Rectal smooth muscle tissue (tissue), 1 donor: ENCODE measurements around the gene INHBB.

Source experiments
- H3K27ac ChIP-seq: one replicate; pipeline ENCODE4 v1.7.0; 2013; ENCODE audit warnings: low read depth, low read length, inconsistent platforms
- H3K27me3 ChIP-seq: one replicate; pipeline ENCODE4 v1.7.0; 2013; ENCODE audit warnings: low read length; ENCODE audit not compliant: control insufficient read depth, insufficient read depth
- H3K36me3 ChIP-seq: one replicate; pipeline ENCODE4 v1.7.0; 2013; ENCODE audit warnings: low read length; ENCODE audit not compliant: control insufficient read depth, insufficient read depth
- H3K4me1 ChIP-seq: one replicate; pipeline ENCODE4 v1.7.0; 2013; ENCODE audit warnings: low read length; ENCODE audit not compliant: control insufficient read depth, insufficient read depth
- H3K4me3 ChIP-seq: one replicate; pipeline ENCODE4 v1.7.0; 2013; ENCODE audit warnings: low read length
- H3K9ac ChIP-seq: one replicate; pipeline ENCODE4 v1.7.0; 2013; ENCODE audit warnings: low read length

Gene INHBB

DNA sequence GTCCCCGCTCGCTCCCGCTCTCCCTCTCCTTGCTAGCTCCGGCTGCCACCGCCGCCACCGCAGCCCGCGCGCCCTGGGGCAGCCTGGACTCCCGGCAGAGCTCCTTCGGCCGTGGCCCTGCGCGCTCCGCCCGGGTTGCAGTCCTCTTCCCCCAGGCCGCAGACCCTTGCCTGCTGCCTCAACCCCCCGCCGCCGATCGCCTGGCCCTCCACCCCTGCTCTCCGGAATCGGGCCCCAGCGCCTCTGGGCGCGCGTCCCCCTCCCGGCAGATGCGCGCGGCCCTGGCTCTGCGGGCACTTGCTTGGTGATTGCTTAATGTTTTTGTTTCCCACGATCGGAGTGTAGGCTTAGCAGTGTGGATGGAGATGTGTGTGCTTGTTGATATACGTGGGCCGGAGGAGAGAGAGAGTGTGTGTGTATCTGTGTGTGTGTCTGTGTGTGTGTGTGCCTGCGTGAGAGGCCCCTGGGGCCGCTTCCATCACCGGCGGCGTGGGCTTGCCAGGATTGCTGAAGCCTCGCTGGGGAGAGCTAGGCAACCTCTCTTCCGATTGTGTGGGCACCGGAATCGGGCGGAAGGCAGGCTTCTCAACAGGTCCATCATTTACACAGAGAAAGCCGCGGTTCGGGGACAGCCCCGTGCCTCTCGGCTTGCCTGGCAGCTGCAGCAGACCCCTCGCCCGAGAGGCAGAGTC lies 877 bp downstream of the INHBB start:
- Histone ChIP-seq H3K4me1 (no peaks in the 10 kb centered on the region), H3K27me3 (peaks cover 43% of the 10 kb centered on the region), H3K9ac (no peak overlapping the region), H3K4me3 (peak overlapping the region; percentile 22), H3K27ac (no peak overlapping the region), H3K36me3 (no peaks in the 10 kb centered on the region)

DNA sequence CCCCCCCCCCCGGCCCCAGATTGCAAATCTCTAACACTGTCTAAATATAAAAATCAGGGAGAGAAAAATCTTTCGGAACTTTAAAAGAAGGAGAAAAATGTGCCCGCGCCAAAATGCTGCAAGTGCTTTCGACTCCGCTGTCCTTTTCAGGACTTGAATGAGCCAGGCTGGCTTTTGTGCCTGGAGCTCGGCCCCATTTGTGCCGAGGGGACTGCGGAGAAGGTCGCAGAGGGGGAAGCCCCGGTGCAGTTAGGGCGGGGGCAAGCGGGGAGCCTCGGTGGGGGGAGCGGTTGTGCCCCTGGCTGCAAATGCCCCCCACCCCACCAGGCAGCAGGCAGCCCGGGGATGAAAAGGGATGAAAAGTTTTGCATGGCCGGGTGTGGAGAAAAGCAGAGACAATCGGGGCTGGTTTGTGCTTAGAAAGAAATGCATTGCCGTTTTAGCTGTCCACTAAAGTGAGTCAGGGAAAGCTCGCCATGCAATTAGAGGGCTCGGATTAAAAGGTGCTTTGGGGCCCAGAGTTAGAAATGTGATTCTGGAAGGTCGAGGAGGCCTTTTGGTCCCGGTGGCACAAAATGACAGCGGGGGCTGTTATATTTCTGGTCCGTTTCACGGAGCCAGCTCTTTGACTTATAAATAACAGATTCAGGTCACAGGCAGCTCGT lies 1.6 kb downstream of the INHBB start:
- Histone ChIP-seq H3K36me3 (no peaks in the 10 kb centered on the region), H3K9ac (no peak overlapping the region), H3K27me3 (peaks cover 39% of the 10 kb centered on the region), H3K4me1 (no peaks in the 10 kb centered on the region), H3K4me3 (no peak overlapping the region), H3K27ac (no peak overlapping the region)

DNA sequence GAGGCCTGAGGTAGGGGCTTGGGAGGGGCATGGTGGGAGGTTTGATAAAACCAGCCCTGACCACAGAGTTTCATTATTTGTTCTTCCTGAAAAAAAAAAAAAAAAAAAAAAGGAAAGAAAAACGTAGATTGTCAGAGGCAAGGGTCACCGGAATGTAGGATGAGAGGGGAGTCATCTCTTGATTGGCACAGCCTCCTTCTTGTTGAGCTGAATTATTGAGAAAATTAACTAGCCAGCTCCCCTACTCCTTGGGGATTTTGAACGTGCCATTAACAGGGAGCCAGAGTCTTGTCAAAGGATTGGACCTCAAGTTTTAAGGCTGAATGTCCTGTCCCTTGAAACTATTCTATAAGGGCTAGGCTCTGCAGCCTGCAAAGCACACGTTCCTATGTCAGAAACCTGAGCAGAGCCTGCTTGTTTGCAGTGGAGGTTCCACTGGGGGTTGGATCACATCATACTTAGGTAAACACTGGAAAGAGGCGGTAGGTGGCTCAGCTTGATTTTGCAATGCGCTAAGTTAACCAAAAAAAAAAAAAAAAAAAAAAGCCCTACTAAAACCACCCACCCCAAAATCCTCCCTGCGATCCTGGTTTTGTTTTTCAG lies 2.3 kb downstream of the INHBB start:
- Histone ChIP-seq H3K4me3 (no peak overlapping the region), H3K36me3 (no peaks in the 10 kb centered on the region), H3K27me3 (peaks cover 32% of the 10 kb centered on the region), H3K27ac (no peak overlapping the region), H3K9ac (no peak overlapping the region), H3K4me1 (no peaks in the 10 kb centered on the region)

DNA sequence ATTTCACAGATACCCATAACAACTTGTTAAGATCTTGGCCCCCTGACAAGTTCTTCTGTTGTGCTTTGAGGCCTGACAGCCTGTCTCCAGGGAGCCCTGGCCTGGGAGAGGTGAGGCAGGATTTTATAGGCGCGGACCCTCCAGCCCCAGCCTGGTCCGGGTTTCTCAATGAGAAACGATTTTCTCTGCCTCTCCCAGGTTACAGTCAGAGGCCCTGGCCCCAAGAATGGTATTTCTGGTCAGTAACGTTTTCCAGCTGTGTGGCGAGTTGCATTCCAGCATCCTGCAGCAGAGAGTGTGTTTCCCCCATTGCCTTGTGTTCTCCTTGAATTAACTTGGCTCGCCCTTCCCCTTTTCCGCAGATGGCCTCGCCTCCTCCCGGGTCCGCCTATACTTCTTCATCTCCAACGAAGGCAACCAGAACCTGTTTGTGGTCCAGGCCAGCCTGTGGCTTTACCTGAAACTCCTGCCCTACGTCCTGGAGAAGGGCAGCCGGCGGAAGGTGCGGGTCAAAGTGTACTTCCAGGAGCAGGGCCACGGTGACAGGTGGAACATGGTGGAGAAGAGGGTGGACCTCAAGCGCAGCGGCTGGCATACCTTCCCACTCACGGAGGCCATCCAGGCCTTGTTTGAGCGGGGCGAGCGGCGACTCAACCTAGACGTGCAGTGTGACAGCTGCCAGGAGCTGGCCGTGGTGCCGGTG lies 3.0 kb downstream of the INHBB start:
- H3K27me3 ChIP-seq, result peaks cover 28% of the 10 kb centered on the region

DNA sequence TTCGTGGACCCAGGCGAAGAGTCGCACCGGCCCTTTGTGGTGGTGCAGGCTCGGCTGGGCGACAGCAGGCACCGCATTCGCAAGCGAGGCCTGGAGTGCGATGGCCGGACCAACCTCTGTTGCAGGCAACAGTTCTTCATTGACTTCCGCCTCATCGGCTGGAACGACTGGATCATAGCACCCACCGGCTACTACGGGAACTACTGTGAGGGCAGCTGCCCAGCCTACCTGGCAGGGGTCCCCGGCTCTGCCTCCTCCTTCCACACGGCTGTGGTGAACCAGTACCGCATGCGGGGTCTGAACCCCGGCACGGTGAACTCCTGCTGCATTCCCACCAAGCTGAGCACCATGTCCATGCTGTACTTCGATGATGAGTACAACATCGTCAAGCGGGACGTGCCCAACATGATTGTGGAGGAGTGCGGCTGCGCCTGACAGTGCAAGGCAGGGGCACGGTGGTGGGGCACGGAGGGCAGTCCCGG lies 3.5 kb downstream of the INHBB start:
- Histone ChIP-seq H3K4me3 (no peak overlapping the region), H3K9ac (no peak overlapping the region), H3K27me3 (peaks cover 28% of the 10 kb centered on the region), H3K36me3 (no peaks in the 10 kb centered on the region), H3K27ac (no peak overlapping the region), H3K4me1 (no peaks in the 10 kb centered on the region)

More for the DNA sequence above, 3.0 kb downstream of the INHBB start:
- Histone ChIP-seq H3K27ac (no peak overlapping the region), H3K4me3 (no peak overlapping the region), H3K36me3 (no peaks in the 10 kb centered on the region), H3K9ac (no peak overlapping the region), H3K4me1 (no peaks in the 10 kb centered on the region)

DNA sequence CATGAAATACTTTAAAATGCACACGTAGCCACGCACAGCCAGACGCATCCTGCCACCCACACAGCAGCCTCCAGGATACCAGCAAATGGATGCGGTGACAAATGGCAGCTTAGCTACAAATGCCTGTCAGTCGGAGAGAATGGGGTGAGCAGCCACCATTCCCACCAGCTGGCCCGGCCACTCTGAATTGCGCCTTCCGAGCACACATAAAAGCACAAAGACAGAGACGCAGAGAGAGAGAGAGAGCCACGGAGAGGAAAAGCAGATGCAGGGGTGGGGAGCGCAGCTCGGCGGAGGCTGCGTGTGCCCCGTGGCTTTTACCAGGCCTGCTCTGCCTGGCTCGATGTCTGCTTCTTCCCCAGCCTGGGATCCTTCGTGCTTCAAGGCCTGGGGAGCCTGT lies 4.1 kb downstream of the INHBB start:
- no peaks in the 10 kb centered on the region for H3K4me1 ChIP-seq
- no peak overlapping the region for H3K9ac ChIP-seq
- no peak overlapping the region for H3K27ac ChIP-seq
- H3K4me3 ChIP-seq, result no peak overlapping the region
- no peaks in the 10 kb centered on the region for H3K36me3 ChIP-seq
- H3K27me3 ChIP-seq, result peaks cover 28% of the 10 kb centered on the region

DNA sequence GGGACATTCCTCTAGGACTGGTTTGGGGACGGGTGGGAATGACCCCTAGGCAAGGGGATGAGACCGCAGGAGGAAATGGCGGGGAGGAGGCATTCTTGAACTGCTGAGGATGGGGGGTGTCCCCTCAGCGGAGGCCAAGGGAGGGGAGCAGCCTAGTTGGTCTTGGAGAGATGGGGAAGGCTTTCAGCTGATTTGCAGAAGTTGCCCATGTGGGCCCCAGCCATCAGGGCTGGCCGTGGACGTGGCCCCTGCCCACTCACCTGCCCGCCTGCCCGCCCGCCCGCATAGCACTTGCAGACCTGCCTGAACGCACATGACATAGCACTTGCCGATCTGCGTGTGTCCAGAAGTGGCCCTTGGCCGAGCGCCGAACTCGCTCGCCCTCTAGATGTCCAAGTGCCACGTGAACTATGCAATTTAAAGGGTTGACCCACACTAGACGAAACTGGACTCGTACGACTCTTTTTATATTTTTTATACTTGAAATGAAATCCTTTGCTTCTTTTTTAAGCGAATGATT lies 4.9 kb downstream of the INHBB start:
- H3K27me3 ChIP-seq, result peaks cover 28% of the 10 kb centered on the region
- H3K9ac ChIP-seq, result no peak overlapping the region
- H3K36me3 ChIP-seq, result no peaks in the 10 kb centered on the region
- no peaks in the 10 kb centered on the region for H3K4me1 ChIP-seq
- H3K4me3 ChIP-seq, result no peak overlapping the region
- no peak overlapping the region for H3K27ac ChIP-seq

DNA sequence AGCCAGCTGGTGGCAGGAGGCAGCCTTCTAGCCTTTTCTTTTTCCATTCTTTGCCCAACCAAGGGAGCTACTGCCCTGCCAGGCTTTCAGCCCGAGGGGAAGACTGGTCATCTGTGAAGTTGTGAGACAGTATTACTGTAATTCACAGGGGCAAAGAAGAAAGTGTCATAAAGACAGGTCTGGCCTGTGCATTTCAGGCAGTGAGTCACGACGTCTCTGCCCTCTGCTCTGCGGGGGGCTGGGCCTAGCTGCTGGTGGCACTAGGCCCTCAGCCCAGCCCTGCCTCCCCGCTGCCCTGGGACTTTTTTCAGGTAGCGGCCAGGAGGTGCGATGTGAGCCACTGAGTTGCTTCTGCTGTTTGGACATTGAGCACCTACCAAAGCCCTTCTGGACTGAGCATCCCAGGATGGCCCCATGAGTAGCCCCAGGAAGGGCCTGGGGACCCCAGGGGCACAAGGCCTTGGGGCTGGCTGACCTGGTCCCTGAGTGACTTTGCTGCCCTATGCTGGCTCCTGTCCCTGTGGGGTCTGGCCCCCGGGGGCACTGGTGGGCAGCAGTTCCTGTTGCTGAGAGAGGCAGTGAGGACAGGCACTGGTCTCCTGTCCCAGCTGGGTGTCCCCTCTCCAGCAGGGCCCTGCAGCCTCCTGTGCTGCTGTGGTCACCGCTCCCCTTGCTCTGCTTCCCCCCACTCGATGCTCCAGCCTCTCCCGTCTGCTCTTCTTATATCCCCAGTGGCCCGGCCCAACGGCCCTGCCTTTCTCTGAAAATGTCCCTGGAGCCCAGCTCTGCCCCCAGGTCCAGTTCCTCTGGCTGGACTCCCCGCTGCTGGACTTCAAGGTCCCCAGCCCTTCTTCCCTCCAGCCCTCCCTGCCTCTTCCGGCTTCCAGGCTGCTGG lies 7.0 kb downstream of the INHBB start:
- Histone ChIP-seq H3K4me3 (no peak overlapping the region), H3K27me3 (peaks cover 19% of the 10 kb centered on the region), H3K27ac (no peak overlapping the region), H3K36me3 (no peaks in the 10 kb centered on the region), H3K4me1 (no peaks in the 10 kb centered on the region), H3K9ac (no peak overlapping the region)

DNA sequence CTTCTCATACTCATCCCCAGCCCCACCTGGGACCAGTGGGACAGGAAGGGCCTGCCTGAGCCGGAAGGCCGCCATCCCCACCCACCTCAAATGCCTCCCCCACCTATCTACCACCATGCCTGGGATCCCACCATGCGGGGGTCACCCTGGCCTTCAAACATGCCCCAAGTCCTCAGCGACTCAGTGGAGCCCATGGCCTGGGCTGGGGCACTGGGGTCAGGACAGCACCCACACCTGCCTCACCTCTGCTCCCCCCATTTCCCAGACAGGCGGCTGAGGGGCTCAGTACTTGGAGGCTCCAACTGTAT lies 7.6 kb downstream of the INHBB start:
- no peak overlapping the region for H3K4me3 ChIP-seq
- H3K36me3 ChIP-seq, result no peaks in the 10 kb centered on the region
- no peaks in the 10 kb centered on the region for H3K4me1 ChIP-seq
- H3K27ac ChIP-seq, result no peak overlapping the region
- peaks cover 16% of the 10 kb centered on the region for H3K27me3 ChIP-seq
- H3K9ac ChIP-seq, result no peak overlapping the region

DNA sequence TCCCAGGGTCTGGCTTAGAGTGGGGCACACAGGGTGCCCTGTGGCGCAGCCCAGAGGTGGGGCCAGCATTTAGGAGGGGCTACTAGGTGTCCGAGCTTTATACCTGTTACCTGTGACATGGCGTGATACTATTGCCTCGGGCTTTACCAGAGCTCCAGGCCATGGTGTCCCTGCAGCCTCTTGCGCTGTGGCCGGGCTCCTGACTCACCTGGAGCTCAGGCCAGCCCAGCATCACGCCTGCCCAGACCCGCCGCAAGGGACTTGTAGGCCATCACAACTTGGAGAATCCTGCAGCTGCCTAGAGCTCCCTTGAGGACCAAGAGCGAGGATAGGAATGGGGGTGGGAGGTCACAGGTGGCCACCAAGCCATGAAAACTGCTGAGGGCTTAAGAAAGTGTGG lies 8.0 kb downstream of the INHBB start:
- H3K4me1 ChIP-seq, result no peaks in the 10 kb centered on the region
- H3K36me3 ChIP-seq, result no peaks in the 10 kb centered on the region
- H3K9ac ChIP-seq, result no peak overlapping the region
- no peak overlapping the region for H3K27ac ChIP-seq
- H3K27me3 ChIP-seq, result peaks cover 12% of the 10 kb centered on the region
- H3K4me3 ChIP-seq, result no peak overlapping the region

DNA sequence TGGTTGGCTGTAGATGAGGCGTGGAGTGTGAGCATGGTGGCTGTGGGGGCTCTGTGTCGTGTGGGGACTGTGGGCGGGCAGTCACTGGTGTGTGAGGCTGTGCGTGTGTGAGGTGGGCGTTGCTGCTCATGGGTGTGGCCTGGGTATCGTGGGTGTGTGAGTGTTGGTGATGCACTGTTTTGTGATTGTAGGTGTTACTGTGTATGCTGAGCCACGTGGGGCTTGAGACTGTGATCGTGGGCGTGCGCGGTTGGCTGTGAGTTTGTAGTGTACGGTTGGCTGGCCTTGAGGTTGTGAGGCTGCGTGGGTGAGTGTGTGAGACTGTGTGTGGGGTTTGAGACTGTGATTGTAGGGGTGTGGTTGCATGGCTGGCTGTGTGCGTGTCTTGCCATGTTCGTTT lies 8.5 kb downstream of the INHBB start:
- Histone ChIP-seq H3K27me3 (peaks cover 7% of the 10 kb centered on the region), H3K9ac (no peak overlapping the region), H3K4me3 (no peak overlapping the region), H3K36me3 (no peaks in the 10 kb centered on the region), H3K4me1 (no peaks in the 10 kb centered on the region), H3K27ac (no peak overlapping the region)
